Left ventricle myocardium superior (tissue), 1 donor: ENCODE data around the gene QKI. TPM values are rescaled to one million over a fixed set of nuclear protein-coding genes. Genes with fewer than 3 reads are reported as not detected.

ENCODE experiments used
- ATAC-seq: fragments of 200-7000 bp; cut with Tn5 transposase; one replicate; pipeline ENCODE4 v1.9.1; 2020; ENCODE audit warnings: mild to moderate bottlenecking, moderate library complexity
- DNase-seq: peaks from one replicate; pipeline ENCODE4 v3.0.0-alpha.2; 2020
- intact Hi-C: fragments of 100-400 bp; cut with micrococcal nuclease; formaldehyde crosslinking; loops from one replicate; pipeline ENCODE4 v1.11.0; 2022
- total RNA-seq: library from RNA; stranded (reverse); fragmentation: NEBNext Ultra II Directional; extraction: Animal tissue kit (Norgen Biotek cat#: 25700); gene quantifications from one replicate; pipeline ENCODE4 v1.2.1, GENCODE V29; 2021
- donor health status: DM: no; HTN: yes; CAD: no; lungs with severe emphysema.

QKI gene
- total RNA-seq, 1 donor from 2014 or later: 502 TPM

GRCh38 chr6:163389354-163389753, 25.2 kb upstream of the QKI start:
- DNase-seq: no peak
- intact Hi-C loops: no loop called here
- ATAC-seq: no peak

DNA sequence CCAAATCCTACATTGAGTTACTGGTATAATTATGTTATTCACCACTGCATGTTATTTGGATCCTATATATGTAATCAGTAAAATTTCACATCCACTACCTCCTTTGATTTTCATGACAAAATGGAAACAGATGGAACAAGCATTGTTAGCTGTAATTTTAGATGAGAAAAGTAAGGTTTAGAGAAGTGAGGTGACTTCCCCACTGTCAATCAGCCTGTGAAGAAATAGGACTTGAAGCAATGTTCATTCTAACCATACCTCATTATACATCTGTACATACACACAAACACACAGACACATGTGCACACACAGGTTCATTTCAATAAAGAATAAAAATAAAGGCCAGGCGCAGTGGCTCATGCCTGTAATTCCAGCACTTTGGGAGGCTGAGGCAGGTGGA, 23.7 kb upstream of the QKI start:
- no peak for DNase-seq
- no peak for ATAC-seq
- intact Hi-C loops: no loop called here

GRCh38 chr6:163391985-163392384, 22.5 kb upstream of the QKI start:
- ATAC-seq: no peak
- intact Hi-C loops: no loop called here
- DNase-seq: no peak

DNA sequence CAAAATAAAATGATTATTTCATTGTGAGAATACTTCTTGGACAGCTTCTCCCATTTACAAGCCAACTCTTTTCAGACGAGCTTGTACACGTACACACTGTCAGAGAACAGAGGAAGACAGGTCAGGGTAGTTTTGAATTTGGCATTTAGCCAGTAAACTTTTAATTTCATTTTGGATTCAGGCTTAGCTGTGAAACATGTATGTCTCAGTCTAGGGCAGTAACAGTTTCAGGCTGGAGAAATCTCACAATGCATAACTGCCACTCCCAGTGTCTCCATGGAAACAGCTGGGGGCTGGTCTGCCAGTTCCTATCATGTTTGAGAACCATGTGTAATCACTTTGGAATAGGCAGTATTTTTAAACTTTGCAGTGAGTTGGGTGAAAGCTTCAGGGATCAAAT, 22.0 kb upstream of the QKI start:
- intact Hi-C loops: no loop called here
- ATAC-seq: peak; percentile 66
- DNase-seq: peak; percentile 45

- no peak for DNase-seq
- intact Hi-C loops: no loop called here
- ATAC-seq: peak; percentile 39
Observed at GRCh38 chr6:163393923-163394322, 20.6 kb upstream of the QKI start.

GRCh38 chr6:163394659-163395058, 19.9 kb upstream of the QKI start:
- ATAC-seq (no peak), DNase-seq (no peak)
- intact Hi-C loops: no loop called here

- no peak for DNase-seq
- no peak for ATAC-seq
- intact Hi-C loops: no loop called here
Observed at GRCh38 chr6:163395122-163395830, 19.2 kb upstream of the QKI start.

- DNase-seq: no peak
- ATAC-seq: no peak
- intact Hi-C loops: no loop called here
Observed at GRCh38 chr6:163395831-163396185, 18.7 kb upstream of the QKI start.

GRCh38 chr6:163397326-163397725, 17.2 kb upstream of the QKI start:
- ATAC-seq (no peak), DNase-seq (no peak)
- intact Hi-C loops: no loop called here

DNA sequence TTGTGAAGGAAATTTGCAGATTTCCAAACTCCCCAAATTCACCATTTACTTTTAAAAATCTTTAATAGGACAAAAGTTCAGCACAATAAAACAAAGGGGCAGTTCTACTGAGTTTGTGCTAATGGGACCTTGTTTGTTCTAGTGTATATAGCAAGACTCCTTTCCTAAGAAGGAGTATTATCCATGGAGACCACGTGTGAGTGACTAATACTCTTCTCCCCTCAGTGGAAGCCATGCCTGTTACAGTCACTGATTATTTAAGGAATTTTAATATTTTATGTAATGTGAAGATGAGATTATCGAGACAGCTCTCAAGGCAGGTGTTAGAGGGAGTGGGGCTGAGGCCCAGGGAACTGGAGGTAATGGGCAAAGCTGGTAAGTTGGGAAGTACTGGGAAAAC, 16.4 kb upstream of the QKI start:
- ATAC-seq (no peak), DNase-seq (no peak)
- intact Hi-C loops: no loop called here

GRCh38 chr6:163398815-163399214, 15.7 kb upstream of the QKI start:
- DNase-seq (peak; percentile 68), ATAC-seq (peak; percentile 48)
- intact Hi-C loops: no loop called here

DNA sequence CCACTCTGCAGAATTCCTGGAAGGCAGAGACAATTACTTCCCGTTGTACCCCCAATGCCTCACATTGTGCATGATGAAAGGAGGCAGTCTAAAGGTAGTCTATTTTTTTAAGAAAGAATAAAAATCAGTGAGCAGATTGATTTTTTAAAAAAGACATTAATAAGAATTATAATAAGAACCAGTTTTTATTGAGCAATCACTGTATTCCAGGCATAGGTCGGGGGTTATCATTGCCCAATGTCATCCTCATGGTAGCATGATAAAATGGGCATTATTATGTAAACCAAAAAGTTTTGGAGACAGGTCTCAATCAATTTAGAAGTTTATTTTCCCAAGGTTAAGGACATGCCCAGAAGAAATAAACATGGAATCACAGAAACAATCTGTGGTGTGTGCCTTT, 14.0 kb upstream of the QKI start:
- DNase-seq: no peak
- intact Hi-C loops: loop anchor here (10.0 kb wide), 1 partner anchor 56 kb away; no protein-coding TSS in a partner anchor
- no peak for ATAC-seq

DNA sequence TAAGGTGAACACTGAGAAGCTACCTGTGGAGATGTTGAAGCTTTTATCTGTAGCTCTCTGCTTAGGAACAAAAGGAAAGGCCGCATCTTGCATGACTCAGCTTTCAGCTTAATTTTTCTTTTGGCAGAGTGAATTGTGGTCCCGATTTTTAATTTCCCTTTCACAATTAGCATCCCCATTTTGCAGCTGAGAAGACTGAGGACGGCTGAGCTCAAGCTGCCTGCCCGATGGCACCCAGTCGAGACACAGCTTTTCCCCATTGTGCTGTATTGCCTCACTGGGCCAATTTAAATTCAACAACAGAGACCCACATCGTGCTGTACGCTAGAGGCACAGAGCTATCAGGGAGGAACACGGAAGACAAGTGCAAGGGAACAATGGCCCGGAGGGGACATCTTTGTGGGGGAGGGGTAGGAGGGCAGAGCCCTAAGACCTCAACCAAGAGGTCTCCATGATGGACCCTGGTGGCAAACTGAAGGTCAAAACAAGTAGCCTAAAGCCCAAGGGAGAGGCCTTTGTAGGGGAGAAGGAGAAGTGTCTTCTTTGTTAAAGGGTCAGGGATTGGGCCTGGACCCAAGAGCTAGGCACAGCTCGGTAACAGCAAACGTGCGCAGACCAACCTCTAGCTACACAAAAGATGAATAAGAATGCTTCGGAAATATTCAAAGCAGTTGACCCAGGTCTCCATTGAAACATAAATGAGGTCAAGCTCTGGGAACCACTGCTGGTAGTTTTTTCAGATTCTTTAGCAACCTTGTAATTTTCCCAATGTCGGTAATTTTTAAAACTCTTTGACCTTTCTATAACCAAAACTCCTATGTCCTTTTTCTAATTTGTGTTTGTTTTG, 13.3 kb upstream of the QKI start:
- no peak for DNase-seq
- no peak for ATAC-seq
- intact Hi-C loops: loop anchor here (10.0 kb wide), 1 partner anchor 56 kb away; no protein-coding TSS in a partner anchor

- no peak for DNase-seq
- intact Hi-C loops: loop anchor here (10.0 kb wide), 1 partner anchor 58 kb away; no protein-coding TSS in a partner anchor
- no peak for ATAC-seq
Observed at GRCh38 chr6:163402616-163403015, 11.9 kb upstream of the QKI start.

DNA sequence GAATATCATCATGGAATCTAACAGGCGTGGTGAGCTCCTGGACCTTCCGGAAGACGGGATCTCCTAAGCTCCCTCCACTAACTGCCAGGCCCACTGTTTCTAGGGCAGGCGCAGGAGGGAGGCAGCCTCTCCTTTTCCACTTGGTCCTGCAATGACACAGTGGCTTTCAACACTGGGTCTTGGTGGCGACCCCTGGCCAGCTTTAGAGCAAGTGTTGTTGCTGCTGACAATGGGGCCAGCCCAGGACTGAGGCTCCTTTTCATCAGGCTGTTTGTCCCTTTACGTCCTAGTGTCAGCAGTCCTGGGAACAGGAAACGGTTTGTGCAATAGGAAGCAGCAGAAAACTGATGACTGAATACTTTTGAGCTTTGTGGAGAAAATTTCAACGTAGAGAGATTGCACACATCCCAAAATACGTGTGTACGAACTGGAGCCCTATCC, 9.7 kb upstream of the QKI start:
- peak; percentile 69 for ATAC-seq
- intact Hi-C loops: loop anchor here (10.0 kb wide), 1 partner anchor 60 kb away; no protein-coding TSS in a partner anchor
- peak; percentile 53 for DNase-seq

GRCh38 chr6:163405412-163406309, 8.9 kb upstream of the QKI start:
- intact Hi-C loops: loop anchor here (10.0 kb wide), 1 partner anchor 61 kb away; no protein-coding TSS in a partner anchor
- peak; percentile 90 for ATAC-seq
- DNase-seq: peak; percentile 80

GRCh38 chr6:163406366-163406765, 8.2 kb upstream of the QKI start:
- no peak for DNase-seq
- intact Hi-C loops: loop anchor here (10.0 kb wide), 1 partner anchor 62 kb away; no protein-coding TSS in a partner anchor
- ATAC-seq: peak; percentile 13

DNA sequence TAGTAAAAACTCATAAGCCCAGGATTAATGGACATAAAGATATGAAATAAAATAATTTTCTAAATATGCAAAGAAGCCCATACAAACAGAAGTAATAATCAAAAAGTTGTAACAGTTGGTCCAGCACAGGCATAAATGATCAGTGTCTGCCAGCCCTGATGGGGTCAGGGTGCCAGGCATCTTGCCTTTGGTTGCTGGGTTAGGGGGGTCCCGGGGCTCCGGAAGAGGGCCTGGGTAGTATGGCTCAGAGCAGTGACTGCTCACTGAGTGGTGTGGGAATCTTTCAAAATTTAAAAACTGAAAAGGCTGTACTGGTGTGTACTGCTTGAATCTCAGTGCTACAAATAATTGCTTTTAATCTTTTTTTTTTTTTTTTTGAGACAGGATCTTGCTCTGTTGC, 7.7 kb upstream of the QKI start:
- ATAC-seq (no peak), DNase-seq (no peak)
- intact Hi-C loops: loop anchor here (10.0 kb wide), 1 partner anchor 62 kb away; no protein-coding TSS in a partner anchor

GRCh38 chr6:163408352-163408991, 6.0 kb upstream of the QKI start:
- ATAC-seq: no peak
- DNase-seq: no peak
- intact Hi-C loops: loop anchor here (10.0 kb wide), 1 partner anchor 64 kb away; no protein-coding TSS in a partner anchor
